Measurements from ENCODE around the gene GPR22.

GPR22 gene

GRCh38 chr7:107503687-107504086 lies 33.8 kb downstream of the GPR22 start:
- no peaks in the 10 kb centered on the region for H3K4me1 ChIP-seq (ENCODE audit: control insufficient read depth, insufficient read depth, low read length)
- no peak overlapping the region for H3K4me3 ChIP-seq (ENCODE audit: low read depth, low read length)

GRCh38 chr7:107505362-107505761 lies 35.5 kb downstream of the GPR22 start:
- Histone ChIP-seq H3K9me3 (ENCODE audit: control insufficient read depth, insufficient read depth, low read length) (peaks cover 12% of the 10 kb centered on the region), H3K4me1 (ENCODE audit: control insufficient read depth, insufficient read depth, low read length) (no peaks in the 10 kb centered on the region), H3K27me3 (ENCODE audit: control insufficient read depth, insufficient read depth, low read length) (no peaks in the 10 kb centered on the region), H3K9ac (ENCODE audit: low read depth, low read length) (no peak overlapping the region), H3K27ac (ENCODE audit: low read depth, low read length) (no peak overlapping the region), H3K4me3 (ENCODE audit: low read depth, low read length) (no peak overlapping the region), H3K36me3 (ENCODE audit: control insufficient read depth, insufficient read depth, low read length) (no peaks in the 10 kb centered on the region)

More at GRCh38 chr7:107503687-107504086, 33.8 kb downstream of the GPR22 start:
- Histone ChIP-seq H3K27me3 (ENCODE audit: control insufficient read depth, insufficient read depth, low read length) (no peaks in the 10 kb centered on the region), H3K27ac (ENCODE audit: low read depth, low read length) (no peak overlapping the region), H3K9ac (ENCODE audit: low read depth, low read length) (no peak overlapping the region), H3K36me3 (ENCODE audit: control insufficient read depth, insufficient read depth, low read length) (no peaks in the 10 kb centered on the region), H3K9me3 (ENCODE audit: control insufficient read depth, insufficient read depth, low read length) (peaks cover 9% of the 10 kb centered on the region)

- H3K9ac ChIP-seq (ENCODE audit: low read depth, low read length) = no peak overlapping the region
- no peaks in the 10 kb centered on the region for H3K27me3 ChIP-seq (ENCODE audit: control insufficient read depth, insufficient read depth, low read length)
- H3K4me1 ChIP-seq (ENCODE audit: control insufficient read depth, insufficient read depth, low read length) = no peaks in the 10 kb centered on the region
- H3K9me3 ChIP-seq (ENCODE audit: control insufficient read depth, insufficient read depth, low read length) = peaks cover 12% of the 10 kb centered on the region
- H3K36me3 ChIP-seq (ENCODE audit: control insufficient read depth, insufficient read depth, low read length) = no peaks in the 10 kb centered on the region
- no peak overlapping the region for H3K27ac ChIP-seq (ENCODE audit: low read depth, low read length)
- no peak overlapping the region for H3K4me3 ChIP-seq (ENCODE audit: low read depth, low read length)
Observed at GRCh38 chr7:107505997-107506673, 36.3 kb downstream of the GPR22 start.

- H3K36me3 ChIP-seq (ENCODE audit: control insufficient read depth, insufficient read depth, low read length) = no peaks in the 10 kb centered on the region
- H3K4me3 ChIP-seq (ENCODE audit: low read depth, low read length) = no peak overlapping the region
- H3K9me3 ChIP-seq (ENCODE audit: control insufficient read depth, insufficient read depth, low read length) = peaks cover 12% of the 10 kb centered on the region
- H3K27me3 ChIP-seq (ENCODE audit: control insufficient read depth, insufficient read depth, low read length) = no peaks in the 10 kb centered on the region
- H3K27ac ChIP-seq (ENCODE audit: low read depth, low read length) = no peak overlapping the region
- H3K9ac ChIP-seq (ENCODE audit: low read depth, low read length) = no peak overlapping the region
- no peaks in the 10 kb centered on the region for H3K4me1 ChIP-seq (ENCODE audit: control insufficient read depth, insufficient read depth, low read length)
Observed at GRCh38 chr7:107506674-107507339, 37.0 kb downstream of the GPR22 start.

Measured in HUES48 (cell line).